DOHH2 (cell line): ENCODE data around the gene UACA.

ENCODE experiments used
- H3F3A ChIP-seq: fragments of 200-600 bp; sonication (generic), shearing (Covaris generic); 2 replicates; pipeline ENCODE4 v1.6.0; 2016; ENCODE audit warnings: antibody characterized with exemption, mild to moderate bottlenecking; ENCODE audit not compliant: control insufficient read depth, insufficient read depth
- H3K27ac ChIP-seq: fragments of 200-600 bp; sonication (generic); 2 replicates; pipeline ENCODE4 v1.5.1; 2014; ENCODE audit warnings: low read depth, mild to moderate bottlenecking, low read length, moderate library complexity
- H3K27me3 ChIP-seq: fragments of 200-600 bp; sonication (generic); 2 replicates; pipeline ENCODE4 v1.6.1; 2014; ENCODE audit warnings: mild to moderate bottlenecking, low read length, mixed read lengths; ENCODE audit not compliant: control insufficient read depth
- H3K36me3 ChIP-seq: fragments of 200-600 bp; sonication (generic); 2 replicates; pipeline ENCODE4 v1.6.1; 2014; ENCODE audit warnings: mild to moderate bottlenecking, low read length, moderate library complexity, mixed read lengths; ENCODE audit not compliant: control insufficient read depth
- H3K4me1 ChIP-seq: fragments of 200-600 bp; sonication (generic); 2 replicates; pipeline ENCODE4 v1.6.1; 2014; ENCODE audit warnings: mild to moderate bottlenecking, low read length, mixed read lengths; ENCODE audit not compliant: control insufficient read depth
- H3K4me2 ChIP-seq: fragments of 200-600 bp; sonication (generic); 2 replicates; pipeline ENCODE4 v1.6.0; 2014; ENCODE audit warnings: mild to moderate bottlenecking, low read length, moderate library complexity
- H3K4me3 ChIP-seq: fragments of 200-600 bp; sonication (generic); 2 replicates; pipeline ENCODE4 v1.5.1; 2014; ENCODE audit warnings: mild to moderate bottlenecking, low read length, mixed read lengths
- H3K79me2 ChIP-seq: fragments of 200-600 bp; sonication (generic); 2 replicates; pipeline ENCODE4 v1.6.1; 2014; ENCODE audit warnings: mild to moderate bottlenecking, low read length, mixed read lengths; ENCODE audit not compliant: control insufficient read depth
- H3K9me2 ChIP-seq: fragments of 200-600 bp; sonication (generic); replicated peaks from 2 replicates; pipeline ENCODE4 v1.6.1; 2014; ENCODE audit warnings: mild to moderate bottlenecking, low read length, mixed read lengths; ENCODE audit not compliant: control insufficient read depth
- H3K9me3 ChIP-seq: fragments of 200-600 bp; sonication (generic); 2 replicates; pipeline ENCODE4 v1.6.1; 2014; ENCODE audit warnings: antibody characterized with exemption, low read length, mixed read lengths; ENCODE audit not compliant: control insufficient read depth, insufficient read depth
- H4K20me1 ChIP-seq: fragments of 200-600 bp; sonication (generic); 2 replicates; pipeline ENCODE4 v1.6.0; 2014; ENCODE audit warnings: low read depth, mild to moderate bottlenecking, antibody characterized with exemption, low read length, moderate library complexity; ENCODE audit not compliant: control insufficient read depth, insufficient read depth
- EZH2phosphoT487 ChIP-seq: fragments of 200-600 bp; sonication (generic); IDR thresholded peaks from 2 replicates; pipeline ENCODE4 v1.6.1; 2017; ENCODE audit warnings: borderline replicate concordance, mild to moderate bottlenecking, antibody characterized with exemption, low read length, moderate library complexity, mixed read lengths
- TF ChIP-seq, protein P1 (sequence below): fragments of 200-600 bp; sonication (generic); IDR thresholded peaks from one replicate; pipeline ENCODE4 v1.5.1; 2014; ENCODE audit warnings: antibody characterized with exemption, mild to moderate bottlenecking, low read depth, low read length; ENCODE audit not compliant: poor library complexity, severe bottlenecking

Gene UACA

DNA sequence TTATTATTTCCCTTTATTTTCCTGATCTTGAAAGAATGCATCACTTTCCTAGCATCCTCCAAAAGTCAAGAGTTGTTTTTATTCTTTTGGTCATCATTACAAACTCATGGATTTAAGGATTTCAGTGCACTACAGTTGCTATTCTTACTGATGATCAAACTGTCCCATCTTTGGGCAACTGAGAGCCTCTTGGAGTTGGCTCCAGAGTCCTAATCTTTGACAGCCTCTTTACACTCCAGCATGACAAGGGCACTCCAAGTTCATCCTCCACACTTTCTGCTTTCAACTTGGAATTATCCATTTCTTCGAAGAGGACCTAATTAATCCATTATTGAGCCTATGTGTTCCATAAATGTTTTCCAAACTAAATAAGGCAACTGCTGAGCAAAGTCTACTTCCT lies 5.7 kb downstream of the UACA start:
- H3K9me3 ChIP-seq: no peaks in the 10 kb centered on the region
- no peaks in the 10 kb centered on the region for H3K79me2 ChIP-seq
- H3K4me1 ChIP-seq: no peaks in the 10 kb centered on the region
- H4K20me1 ChIP-seq: no peaks in the 10 kb centered on the region
- H3K9me2 ChIP-seq: no peaks in the 10 kb centered on the region
- no peaks in the 10 kb centered on the region for H3F3A ChIP-seq
- no peaks in the 10 kb centered on the region for H3K36me3 ChIP-seq
- no peak overlapping the region for H3K4me2 ChIP-seq
- peaks cover 11% of the 10 kb centered on the region for H3K27me3 ChIP-seq
- no peak overlapping the region for H3K4me3 ChIP-seq
- TF ChIP-seq, protein P1, sequence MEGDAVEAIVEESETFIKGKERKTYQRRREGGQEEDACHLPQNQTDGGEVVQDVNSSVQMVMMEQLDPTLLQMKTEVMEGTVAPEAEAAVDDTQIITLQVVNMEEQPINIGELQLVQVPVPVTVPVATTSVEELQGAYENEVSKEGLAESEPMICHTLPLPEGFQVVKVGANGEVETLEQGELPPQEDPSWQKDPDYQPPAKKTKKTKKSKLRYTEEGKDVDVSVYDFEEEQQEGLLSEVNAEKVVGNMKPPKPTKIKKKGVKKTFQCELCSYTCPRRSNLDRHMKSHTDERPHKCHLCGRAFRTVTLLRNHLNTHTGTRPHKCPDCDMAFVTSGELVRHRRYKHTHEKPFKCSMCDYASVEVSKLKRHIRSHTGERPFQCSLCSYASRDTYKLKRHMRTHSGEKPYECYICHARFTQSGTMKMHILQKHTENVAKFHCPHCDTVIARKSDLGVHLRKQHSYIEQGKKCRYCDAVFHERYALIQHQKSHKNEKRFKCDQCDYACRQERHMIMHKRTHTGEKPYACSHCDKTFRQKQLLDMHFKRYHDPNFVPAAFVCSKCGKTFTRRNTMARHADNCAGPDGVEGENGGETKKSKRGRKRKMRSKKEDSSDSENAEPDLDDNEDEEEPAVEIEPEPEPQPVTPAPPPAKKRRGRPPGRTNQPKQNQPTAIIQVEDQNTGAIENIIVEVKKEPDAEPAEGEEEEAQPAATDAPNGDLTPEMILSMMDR: no peak
- TF ChIP-seq EZH2phosphoT487: no peak
- no peak overlapping the region for H3K27ac ChIP-seq

DNA sequence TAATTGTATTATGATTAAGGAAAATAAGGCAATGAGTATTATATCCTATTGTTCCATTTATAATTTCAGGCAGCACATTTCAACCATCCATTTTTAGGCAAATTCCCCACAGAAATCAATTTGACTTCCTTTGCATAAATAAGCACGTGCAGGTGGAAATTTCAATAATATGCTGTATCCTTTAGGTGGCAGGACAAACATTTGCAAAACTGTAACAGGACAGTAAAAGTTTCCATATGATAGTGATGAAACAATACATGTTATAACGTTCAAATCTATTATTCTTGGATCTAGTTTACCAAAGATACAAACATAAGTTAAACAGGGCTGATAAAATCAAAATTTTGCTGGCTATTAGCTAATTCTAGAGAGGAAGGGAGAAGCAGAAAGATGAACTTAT lies 8.5 kb downstream of the UACA start:
- H3K36me3 ChIP-seq: no peaks in the 10 kb centered on the region
- H3K4me2 ChIP-seq: no peak overlapping the region
- no peaks in the 10 kb centered on the region for H3K9me3 ChIP-seq
- no peak overlapping the region for H3K4me3 ChIP-seq
- H4K20me1 ChIP-seq: no peaks in the 10 kb centered on the region
- TF ChIP-seq, protein P1: no peak
- TF ChIP-seq EZH2phosphoT487: no peak
- no peaks in the 10 kb centered on the region for H3K9me2 ChIP-seq
- no peak overlapping the region for H3K27ac ChIP-seq
- H3K79me2 ChIP-seq: no peaks in the 10 kb centered on the region
- peaks cover 11% of the 10 kb centered on the region for H3K27me3 ChIP-seq
- H3K4me1 ChIP-seq: no peaks in the 10 kb centered on the region
- no peaks in the 10 kb centered on the region for H3F3A ChIP-seq

DNA sequence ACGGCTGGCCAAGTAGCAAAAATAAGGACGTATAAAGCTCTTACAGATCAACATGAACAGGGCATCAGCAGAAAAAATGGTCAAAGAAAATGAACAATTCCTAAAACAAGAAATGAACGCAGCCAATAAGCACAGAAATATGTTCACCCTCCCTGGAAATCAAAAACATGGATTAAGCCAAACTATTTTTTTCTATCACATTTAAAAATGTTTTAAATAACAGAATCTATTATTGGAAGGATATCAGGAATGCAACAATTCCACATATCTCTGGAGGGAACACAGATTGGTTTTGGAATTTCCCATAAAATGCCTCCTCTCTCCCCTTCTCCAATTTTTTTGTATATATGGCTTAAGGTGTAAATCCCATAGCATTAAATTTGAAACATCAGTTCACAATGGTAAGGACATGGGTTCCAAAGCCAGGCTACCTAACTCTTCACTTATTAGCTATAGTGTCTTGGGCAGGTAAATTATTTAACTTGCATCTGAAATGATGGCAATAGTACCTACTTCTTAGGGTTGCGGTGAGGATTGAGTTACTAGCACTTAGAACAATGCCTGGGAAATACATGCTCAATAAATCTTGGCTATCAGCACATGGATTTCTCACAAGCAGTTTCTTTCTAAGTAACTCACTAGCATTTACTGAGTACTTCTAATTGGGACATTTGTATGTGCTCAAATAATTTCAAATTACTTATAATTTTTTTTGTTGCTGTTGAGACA lies 10.1 kb downstream of the UACA start:
- no peak overlapping the region for H3K27ac ChIP-seq
- H3K4me1 ChIP-seq: no peaks in the 10 kb centered on the region
- no peaks in the 10 kb centered on the region for H4K20me1 ChIP-seq
- no peaks in the 10 kb centered on the region for H3K36me3 ChIP-seq
- no peaks in the 10 kb centered on the region for H3K9me3 ChIP-seq
- H3K4me2 ChIP-seq: no peak overlapping the region
- TF ChIP-seq EZH2phosphoT487: no peak
- TF ChIP-seq, protein P1: no peak
- H3K27me3 ChIP-seq: peaks cover 8% of the 10 kb centered on the region
- H3K9me2 ChIP-seq: no peaks in the 10 kb centered on the region
- no peak overlapping the region for H3K4me3 ChIP-seq
- no peaks in the 10 kb centered on the region for H3K79me2 ChIP-seq
- H3F3A ChIP-seq: no peaks in the 10 kb centered on the region
